Epidermal melanocyte (primary cell): ENCODE results near the gene IPPK.

ENCODE experiments used
- DNase-seq: peaks from one replicate; pipeline ENCODE4 v3.0.0; 2011; ENCODE audit warnings: low spot score; ENCODE audit not compliant: insufficient read length

The IPPK gene

DNA sequence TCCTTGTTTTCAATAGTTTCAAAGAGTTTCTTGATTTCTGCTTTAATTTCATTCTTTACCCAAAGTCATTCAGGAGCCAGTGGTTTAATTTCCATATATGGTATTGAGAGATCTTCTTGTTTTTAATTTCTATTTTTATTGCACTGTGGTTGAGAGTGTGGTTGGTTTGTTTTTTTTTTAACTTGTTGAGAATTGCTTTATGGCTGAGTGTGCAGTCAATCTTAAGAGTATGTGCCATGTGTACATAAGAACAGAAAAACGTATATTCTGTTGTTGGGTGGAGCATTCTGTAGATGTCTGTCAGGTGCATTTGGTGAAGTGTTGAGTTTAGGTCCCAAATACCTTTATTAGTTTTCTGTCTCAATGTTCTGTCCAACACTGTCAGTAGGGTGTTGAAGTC, 26.7 kb upstream of the IPPK start:
- DNase-seq: no peak

DNA sequence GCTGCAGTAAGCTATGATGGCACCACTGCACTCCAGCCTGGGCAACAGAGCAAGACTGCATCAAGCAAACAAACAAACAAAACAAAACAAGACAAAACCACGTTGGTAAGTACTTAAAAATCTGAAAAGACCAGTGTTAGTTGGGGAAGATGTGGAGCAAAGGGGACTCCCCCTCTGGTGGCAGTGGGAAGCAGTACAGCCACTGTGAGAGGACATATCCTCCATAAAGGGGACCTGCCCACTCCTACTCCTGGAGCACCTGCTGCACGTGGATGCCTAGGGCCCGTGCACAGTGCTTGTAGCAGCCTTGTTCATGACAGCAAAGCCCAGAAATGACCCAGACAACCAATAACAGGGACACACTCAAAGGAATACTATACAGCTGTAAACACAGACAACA, 17.0 kb upstream of the IPPK start:
- DNase-seq: no peak

DNA sequence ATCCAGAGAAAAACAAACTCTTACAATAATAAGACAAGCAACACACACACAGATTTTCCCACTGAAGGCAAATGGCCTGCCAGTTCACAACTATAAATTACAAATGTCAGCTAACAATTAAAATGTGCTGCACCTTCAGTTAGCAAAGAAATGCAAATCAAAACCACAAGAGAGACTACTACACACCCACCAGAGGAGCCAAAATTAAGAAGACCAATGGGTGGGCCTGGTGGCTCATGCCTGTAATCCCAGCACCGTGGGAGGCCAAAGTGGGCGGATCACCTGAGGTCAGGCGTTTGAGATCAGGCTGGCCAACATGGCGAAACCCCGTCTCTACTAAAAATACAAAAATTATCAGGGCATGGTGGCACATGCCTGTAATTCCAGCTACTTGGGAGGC, 15.1 kb upstream of the IPPK start:
- no peak for DNase-seq

DNA sequence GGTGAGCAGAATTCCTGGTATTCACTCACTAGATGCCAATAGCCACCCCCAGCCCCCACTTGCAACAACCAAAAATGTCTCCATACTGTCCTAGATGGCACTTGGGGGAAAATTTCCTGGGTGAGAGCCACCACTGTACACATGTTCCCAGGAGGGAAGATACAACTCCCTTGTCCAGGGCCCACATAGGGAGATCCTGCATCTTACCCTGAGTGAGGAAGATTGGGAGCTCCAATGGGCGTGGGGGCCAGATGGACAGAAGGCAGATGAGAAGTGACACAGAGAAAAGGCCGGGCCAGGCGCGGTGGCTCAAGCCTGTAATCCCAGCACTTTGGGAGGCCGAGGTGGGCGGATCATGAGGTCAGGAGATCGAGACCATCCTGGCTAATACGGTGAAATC, 12.3 kb upstream of the IPPK start:
- DNase-seq: no peak

DNA sequence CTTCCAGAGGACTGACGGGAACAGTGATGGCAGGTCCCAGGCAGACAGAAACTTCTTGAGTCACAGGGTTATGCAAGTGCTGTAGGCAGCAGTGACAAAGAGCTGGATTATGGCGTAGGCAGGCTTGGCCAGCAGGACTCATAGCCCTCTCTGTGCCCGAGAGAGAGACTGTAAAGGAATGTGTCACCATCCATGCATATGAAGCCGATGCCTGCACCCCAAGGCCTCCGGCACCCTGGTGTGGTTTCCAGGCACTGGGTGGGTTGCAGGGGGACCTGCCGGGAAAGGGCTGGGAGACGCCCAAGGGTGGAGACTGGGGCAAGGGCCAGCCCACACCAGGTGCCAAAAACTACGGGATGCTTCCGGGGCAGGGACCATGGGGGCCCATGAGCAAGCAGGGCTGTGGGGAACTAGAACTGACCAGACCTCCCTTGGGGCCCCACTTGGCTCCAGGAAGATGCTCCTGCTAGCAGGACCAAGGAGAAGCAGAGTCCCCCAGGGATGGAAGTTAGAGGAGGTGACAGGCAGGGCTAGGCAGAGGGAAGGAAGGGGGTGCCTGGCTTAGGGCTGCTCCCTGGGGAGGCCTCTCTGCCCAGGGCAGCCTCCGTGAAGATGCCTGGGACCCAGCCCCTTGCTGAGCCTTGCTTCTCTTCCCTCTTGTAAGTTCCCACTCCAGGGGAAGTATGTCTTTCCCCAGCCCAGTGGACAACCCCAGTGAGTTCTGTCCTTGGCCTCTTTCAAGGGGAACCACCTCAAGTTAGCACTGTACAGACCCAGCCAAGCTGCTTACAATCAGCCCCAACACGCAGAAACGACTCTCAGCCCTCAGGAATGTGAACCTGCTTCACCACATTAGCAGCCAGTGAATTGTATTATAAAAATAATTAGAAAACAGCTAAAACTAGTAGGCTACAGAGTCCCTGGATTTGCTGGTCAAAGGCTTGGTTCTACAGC, 10.5 kb upstream of the IPPK start:
- no peak for DNase-seq

DNA sequence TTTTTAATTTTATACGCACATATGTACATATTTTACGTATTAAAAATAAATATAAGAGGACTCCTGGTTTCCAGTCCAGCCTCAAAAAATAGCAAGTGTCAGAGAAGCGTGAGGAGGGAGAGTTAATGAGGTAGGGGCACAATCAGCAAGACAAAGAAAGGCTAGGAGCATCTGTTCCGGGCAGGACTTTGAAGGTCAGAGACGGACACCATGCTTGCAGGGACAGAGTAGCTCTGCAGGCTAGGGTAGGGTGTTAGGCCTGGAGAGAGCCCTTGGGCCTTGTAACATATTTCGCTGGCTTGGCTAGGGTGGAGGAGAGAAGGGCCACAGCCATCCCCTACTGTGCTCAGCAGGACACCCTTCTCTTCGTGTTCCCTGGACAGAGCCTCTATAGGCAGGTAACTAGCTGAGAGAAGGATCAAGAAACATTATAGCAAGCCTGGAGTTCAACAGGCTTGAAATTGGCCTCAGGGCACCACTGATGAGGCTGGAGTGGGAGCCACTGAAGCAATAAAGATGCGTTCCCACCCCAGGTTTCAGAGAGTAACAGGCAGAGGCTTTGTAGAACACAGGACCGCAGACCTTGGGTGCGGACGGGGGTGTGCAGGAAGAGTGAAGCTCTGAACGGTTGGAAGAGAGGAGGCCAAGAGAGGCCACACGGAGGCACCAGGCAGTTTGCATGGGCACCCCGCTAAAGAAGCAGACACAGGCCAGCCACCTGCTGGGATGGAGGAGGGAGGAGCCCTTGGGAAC, 9.7 kb upstream of the IPPK start:
- no peak for DNase-seq

DNA sequence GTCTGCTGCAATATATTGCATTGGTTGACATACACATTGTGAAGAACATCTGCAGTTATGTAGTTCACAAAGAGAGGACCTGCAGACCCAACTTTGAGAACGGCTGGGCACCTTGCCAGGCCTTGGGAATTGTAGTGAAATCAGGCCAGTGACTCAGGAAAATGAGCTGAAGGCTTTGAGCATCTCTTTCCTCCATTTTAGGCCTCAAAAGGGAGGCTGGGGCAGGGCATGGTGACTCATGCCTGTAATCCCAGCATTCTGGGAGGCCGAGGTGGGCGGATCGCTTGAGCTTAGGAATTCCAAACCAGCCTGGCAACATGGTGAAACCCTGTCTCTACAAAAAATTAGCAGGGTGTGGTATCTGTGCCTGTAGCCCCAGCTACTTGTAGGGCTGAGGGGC, 1.4 kb upstream of the IPPK start:
- DNase-seq: no peak

DNA sequence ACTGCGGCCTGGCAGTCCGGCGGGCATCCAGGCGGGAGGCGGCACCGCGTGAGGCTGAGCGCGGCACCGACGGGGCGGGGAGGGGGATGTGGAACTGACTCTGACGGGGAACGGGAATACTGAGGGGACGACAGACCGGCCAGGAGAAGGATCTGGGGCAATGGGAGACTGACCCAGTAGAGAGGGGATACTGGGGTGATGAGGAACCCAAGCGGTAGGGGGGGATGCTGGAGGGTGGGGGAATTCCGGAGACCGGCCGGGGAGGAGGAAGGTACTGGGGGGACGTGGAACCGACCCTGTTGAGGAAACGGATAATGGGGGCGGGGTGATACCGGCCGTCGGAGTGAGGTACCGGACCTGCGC, 423 bp downstream of the IPPK start:
- DNase-seq: no peak

DNA sequence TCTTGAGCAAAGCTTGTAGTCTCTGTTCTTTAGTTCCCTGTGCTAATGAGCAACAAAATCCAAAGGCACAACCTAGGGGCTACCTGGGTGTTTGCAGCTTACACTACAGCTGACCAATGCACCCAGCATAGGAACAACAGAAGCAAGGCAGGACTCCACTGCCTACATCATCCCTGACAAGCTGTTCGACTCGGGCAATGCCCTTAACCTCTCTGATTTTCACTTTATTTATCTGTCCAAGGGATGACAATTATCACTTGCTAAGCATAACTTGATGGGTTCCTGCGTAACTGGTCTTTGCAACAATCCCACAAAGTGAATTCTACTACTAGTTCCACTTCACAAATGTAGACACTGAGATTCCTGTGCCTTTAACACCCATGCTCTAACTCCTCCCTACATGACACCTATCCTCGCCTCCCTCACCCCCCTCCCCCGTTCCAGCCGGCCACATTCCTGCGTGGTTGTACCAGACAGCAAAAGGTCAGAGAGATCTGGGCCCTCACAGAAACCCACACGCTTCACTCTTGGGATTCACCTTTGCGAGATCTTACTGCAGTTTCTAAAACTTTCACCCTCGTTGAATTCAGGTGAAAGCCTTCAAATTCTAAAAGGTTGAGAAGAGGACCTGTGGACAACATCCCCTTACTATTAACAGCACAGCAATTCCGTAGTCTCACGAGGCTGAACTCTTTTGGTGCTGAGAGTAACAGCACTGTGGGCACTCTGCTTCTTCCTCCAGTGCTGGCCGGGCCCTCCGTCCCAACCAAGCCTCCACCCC, 995 bp downstream of the IPPK start:
- peak; percentile 67 for DNase-seq

DNA sequence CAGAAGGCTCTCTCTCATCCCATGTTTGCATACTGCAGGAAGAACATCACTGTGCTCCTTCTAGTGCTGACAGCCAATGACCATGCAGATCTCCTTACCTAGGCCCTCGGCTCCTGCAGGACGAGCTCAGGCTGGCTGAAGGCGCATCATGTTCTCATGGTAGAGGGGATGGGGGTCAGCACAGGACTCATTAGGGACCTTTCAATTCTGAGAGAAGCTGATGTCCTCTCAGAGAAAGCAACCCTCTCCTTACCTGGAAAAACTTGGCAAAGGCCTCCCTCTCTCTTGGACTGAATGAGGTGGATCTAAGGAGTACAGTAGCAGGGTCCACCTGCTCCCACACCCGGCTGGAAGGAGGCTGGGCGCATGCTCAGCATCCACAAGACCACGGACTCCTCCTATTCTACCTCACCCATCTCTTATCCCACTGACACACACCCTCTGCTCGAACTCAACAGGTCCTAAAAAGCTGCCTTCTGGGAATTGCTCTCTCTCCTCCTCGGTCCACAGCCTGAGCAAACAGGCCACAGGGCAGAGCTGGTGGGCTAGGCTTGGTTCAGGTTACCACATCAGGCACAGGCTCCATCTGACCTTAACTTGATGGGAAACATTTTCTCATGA, 2.9 kb downstream of the IPPK start:
- no peak for DNase-seq

DNA sequence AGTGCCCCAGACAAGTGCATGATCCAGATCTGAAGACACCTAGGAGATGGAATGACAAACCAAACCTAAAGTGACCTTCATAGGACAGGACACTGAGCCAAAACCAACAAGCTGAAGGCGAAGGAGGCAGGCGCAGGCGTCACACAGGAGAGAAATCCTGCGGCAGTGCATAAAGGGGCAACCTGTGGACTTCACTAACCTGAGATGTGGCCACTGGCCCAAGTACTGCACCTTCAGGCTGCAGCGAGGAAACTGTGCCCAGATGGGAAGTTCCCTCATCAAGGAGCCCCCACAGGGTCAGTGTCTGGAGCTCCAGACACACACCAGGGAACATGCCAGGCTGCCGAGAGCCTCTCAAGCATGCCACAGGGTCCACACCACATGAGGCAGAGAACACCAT, 3.7 kb downstream of the IPPK start:
- no peak for DNase-seq

DNA sequence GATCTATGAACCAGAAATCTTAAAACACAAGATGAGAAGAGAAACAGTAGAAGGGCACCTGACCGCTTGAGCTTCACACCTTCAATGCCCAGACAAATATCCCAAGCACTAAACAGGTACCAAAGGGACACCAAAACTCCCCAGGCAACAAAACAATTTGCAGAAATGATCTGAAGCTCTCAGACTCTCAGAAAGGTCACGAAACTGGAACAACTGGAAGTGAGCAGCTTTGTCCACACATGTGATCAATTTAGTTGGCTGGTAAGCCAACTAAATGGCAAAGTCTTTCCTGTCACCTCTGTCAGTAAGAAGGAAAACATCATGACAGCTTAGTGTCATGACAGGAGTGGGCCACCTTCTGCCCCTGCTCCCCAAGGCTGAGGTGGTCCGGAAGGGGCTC, 4.1 kb downstream of the IPPK start:
- DNase-seq: no peak

DNA sequence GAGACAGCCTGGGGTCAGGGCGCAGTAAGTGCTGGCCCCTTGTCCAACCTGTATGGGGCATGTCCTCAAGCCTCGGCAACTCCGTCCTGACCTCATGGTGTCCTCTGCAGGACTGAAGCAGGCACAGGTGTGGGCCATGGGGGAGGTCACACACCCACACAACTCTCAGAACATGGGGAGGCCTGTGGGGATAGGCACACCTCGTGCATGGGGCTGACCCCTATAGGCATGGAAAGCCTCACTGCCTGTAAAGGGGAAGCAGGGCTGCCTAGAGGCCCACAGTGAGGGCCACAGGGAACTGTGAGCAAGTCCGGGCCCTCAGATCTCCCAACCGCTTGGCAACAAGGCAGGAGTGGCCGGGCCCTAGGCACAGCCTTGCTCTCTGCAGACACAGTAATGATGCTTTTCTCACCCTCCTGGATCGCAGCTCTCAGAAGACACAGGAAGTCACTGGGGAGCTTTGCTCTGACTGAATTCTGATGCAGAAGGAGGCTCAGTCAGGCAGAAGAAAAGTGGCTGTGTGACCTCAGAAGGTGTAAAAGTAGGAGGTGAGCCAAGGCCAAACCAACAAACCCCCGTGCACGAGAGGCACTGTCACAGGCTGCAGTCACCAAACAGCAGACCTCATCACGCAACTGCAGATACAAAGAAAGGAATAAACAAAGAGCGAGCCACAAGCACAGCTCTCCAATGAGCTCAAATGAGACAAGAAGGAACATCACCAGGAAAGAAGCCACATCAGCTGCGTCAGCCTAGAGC, 5.4 kb downstream of the IPPK start:
- no peak for DNase-seq

DNA sequence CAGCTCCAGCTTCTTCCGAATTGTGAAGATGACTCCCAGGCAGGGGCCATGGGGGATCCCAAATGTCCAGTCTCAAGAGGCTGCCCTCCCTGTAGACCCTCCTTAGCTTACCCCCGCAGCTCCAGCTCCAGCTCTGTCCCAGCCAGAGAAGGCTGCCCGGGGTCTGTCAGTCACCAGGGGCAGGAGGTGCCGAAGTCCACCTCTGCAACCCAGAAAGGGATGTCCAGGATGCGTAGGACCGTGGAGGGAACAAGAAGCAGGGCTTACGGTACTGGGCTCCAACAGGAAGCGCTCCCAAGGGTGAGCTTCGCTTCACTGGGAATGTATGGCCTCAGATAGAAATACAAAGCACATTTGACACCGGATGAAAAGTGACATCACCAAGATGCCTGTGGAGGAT, 6.0 kb downstream of the IPPK start:
- DNase-seq: no peak

DNA sequence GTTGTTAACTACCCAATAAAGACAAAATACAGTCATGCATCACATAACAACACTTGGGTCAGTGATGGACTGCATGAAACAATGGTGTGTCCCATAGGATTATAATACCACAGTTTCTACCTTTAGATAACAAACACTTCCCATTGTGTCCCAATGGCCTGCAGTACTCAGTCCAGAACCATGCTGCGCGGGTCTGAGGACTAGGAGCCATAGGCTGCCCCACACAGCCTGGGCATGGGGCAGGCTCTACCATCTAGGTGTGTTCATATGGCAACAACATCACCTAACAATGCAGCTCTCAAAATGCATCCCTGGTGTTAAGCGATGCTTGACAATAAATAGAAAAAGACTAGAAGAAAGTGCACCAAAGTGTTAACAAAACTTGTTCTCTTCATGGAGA, 6.8 kb downstream of the IPPK start:
- DNase-seq: no peak

DNA sequence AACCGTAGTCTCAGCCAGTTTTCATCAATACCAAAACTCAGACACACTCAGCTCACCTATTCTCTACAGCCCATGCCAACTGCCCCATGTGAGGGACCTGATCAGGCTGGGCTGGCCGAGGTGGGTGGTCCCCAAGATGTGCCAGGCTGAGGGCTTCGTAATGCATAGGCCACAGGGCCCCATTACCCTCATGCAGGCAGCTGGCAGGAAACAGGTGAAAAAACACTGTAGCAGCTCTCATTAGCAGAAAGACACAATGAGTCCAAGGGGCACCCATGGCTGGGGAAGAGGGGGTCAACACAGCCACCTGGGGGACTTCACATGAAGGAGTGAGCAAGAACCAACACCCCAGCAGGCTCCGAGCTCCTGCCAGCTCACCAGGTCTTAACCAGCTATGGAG, 8.2 kb downstream of the IPPK start:
- no peak for DNase-seq

DNA sequence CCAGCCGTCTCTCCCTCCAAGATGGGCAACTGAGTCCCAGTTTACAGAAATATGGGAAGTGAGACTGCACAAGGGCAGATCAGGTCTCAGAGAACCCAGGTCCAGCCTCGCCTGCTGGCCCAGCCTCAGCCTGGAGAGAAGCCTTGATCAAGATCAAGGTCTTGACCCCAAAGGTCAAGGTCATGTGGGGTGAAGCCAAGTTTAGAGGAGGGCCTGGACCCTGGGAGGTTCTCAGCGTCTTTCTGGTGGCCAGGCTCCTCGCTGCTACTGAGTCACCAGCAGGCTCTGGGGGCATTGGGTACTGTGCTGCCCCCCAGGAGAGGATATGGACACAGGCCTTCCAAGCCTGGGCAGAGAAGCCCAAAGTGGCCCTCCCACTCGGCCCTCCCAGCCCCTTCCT, 8.8 kb downstream of the IPPK start:
- DNase-seq: no peak

DNA sequence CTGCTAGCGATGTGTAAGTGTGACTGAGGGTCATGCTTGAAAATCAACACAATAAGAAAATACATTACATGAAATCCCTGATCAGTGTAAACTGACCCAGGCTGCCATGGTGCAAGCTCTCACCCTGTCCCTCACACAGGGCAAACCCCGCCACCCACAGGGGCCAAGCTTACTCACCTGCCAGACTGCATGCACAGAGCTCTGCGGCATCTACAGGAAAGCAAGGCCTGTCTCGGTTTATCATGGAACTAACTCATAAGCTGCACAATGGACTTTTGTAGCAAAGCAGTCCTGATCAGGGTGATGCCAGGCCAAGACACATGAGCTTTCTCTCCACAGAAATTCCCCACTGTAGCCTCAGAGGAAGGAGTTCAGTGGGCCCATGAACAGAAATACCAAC, 9.7 kb downstream of the IPPK start:
- no peak for DNase-seq

DNA sequence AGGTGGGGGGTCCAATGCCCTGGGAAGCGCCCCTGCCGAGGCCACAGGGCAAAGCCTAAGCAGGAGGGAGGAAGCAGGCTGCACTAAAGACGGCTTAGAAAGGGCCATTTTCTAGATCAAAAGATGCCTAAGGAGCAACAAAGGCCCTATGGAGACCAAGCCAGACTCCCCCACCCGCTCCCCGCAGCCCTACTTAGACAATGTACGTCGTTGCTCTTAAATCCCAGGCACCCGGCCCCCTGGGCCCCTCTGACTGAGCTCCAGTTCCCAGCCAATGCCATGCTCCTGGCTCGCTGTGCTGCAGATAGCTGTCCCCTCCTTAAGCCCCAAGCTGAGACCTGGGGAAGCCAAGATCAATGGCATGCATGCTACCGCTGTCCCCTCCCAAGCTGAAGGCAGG, 10.3 kb downstream of the IPPK start:
- no peak for DNase-seq

DNA sequence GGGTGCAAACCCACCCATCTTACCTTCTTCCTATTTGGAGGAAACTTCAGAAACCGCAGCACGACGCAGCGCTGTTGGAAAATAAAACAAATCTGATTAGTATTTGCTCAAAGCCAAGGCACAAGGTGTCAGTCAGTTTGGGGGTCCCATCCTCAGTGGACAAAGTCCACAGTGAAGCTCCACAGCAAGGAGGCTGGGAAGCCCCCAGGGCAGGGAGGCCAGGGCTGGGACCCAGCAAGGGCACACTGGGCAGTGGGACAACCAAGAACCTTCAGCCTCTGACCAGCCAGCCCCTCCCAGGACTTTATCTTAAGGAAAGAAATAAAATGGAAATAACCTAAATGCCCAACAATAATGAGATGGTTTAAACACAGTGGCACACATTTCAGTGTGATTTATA, 11.3 kb downstream of the IPPK start:
- DNase-seq: no peak

DNA sequence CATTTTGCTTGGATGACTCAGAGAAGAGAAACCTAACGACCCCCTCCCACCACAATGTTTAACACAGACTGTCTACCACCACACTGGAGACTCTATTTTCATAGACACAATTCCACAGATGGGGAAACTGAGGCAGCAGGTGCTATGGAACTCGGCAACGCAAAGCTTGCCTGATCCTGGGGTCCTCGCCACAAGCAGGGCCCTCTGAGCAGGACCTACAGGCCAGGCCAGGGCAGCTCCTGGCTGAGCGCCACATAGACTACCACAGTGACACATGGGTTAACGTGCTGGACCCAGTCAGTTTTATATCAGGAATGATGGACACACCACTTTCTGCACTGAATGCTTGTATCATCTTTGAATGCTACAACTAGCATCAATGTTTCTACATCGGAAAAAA, 11.8 kb downstream of the IPPK start:
- no peak for DNase-seq
